HEK293 (cell line): ENCODE results near the gene ATP23.

Experiments
- CTCF ChIA-PET: fragments of 350-600 bp; formaldehyde crosslinking; extraction: SDS; loops from one replicate; lab custom pipeline; 2021; ENCODE audit warnings: antibody characterized with exemption; lab: Yijun Ruan, JAX
- POLR2A ChIA-PET: fragments of 300-600 bp; formaldehyde crosslinking; extraction: SDS; loops from one replicate; lab custom pipeline; 2020; ENCODE audit warnings: antibody characterized with exemption, inconsistent platforms; lab: Yijun Ruan, JAX
- H3K27ac ChIP-seq: fragments of 200-500 bp; sonication (Bioruptor generic); 2 replicates; pipeline ENCODE4 v1.5.1; 2014; ENCODE audit warnings: low read depth, low read length, control low read depth, inconsistent platforms; ENCODE audit errors: extremely low read depth
- H3K36me3 ChIP-seq, 2 experiments: fragments of 200-500 bp in 1 of 2; sonication (Bioruptor generic) in 1 of 2; 1 replicate in 1 of 2; 2 replicates in 1 of 2; pipeline ENCODE4 v1.5.1; 2014 to 2017; ENCODE audit warnings: inconsistent platforms in 2 of 2, low read length in 2 of 2; ENCODE audit not compliant: control insufficient read depth in 2 of 2, insufficient read depth in 1 of 2
- H3K4me1 ChIP-seq: fragments of 200-500 bp; sonication (Bioruptor generic); 2 replicates; pipeline ENCODE4 v1.5.1; 2014; ENCODE audit warnings: mild to moderate bottlenecking, low read length, inconsistent platforms; ENCODE audit not compliant: control insufficient read depth, insufficient read depth
- H3K4me3 ChIP-seq: 2 replicates; pipeline ENCODE4 v1.5.1; 2011; ENCODE audit warnings: low read depth, mild to moderate bottlenecking, control low read depth, low read length, moderate library complexity
- H3K9me3 ChIP-seq: fragments of 200-500 bp; sonication (Bioruptor generic); 2 replicates; pipeline ENCODE4 v1.5.1; 2014; ENCODE audit warnings: low read depth, low read length, inconsistent platforms; ENCODE audit not compliant: control insufficient read depth, insufficient read depth
- KLF10 ChIP-seq: fragments of 450-650 bp; IDR thresholded peaks from 2 replicates; pipeline ENCODE4 v1.5.1; 2018; ENCODE audit warnings: missing biosample characterization, mild to moderate bottlenecking, missing genetic modification characterization
- KLF16 ChIP-seq: fragments of 450-650 bp; formaldehyde crosslinking; IDR thresholded peaks from 2 replicates; pipeline ENCODE4 v1.5.1; 2017; ENCODE audit warnings: missing biosample characterization, missing genetic modification characterization
- KLF8 ChIP-seq: fragments of 450-650 bp; formaldehyde crosslinking; IDR thresholded peaks from 2 replicates; pipeline ENCODE4 v1.5.1; 2016; ENCODE audit warnings: missing biosample characterization, missing genetic modification characterization
- OVOL3 ChIP-seq: fragments of 450-650 bp; formaldehyde crosslinking; IDR thresholded peaks from 2 replicates; pipeline ENCODE4 v1.5.1; 2016; ENCODE audit warnings: missing biosample characterization, missing genetic modification characterization
- PRDM1 ChIP-seq: fragments of 450-650 bp; formaldehyde crosslinking; IDR thresholded peaks from 2 replicates; pipeline ENCODE4; 2016; ENCODE audit warnings: missing biosample characterization, missing genetic modification characterization
- REPIN1 ChIP-seq: fragments of 450-650 bp; formaldehyde crosslinking; IDR thresholded peaks from 2 replicates; pipeline ENCODE4 v1.5.1; 2017; ENCODE audit warnings: missing biosample characterization, missing genetic modification characterization, low read depth
- SETDB1 ChIP-seq: IDR thresholded peaks from one replicate; pipeline ENCODE4 v1.6.1; 2017; ENCODE audit warnings: mild to moderate bottlenecking, low read length, moderate library complexity, mixed read lengths; ENCODE audit not compliant: insufficient read length
- SP3 ChIP-seq: fragments of 450-650 bp; formaldehyde crosslinking; IDR thresholded peaks from 2 replicates; pipeline ENCODE4 v1.5.1; 2016; ENCODE audit warnings: missing biosample characterization, missing genetic modification characterization
- ZBTB1 ChIP-seq: fragments of 450-650 bp; formaldehyde crosslinking; IDR thresholded peaks from 2 replicates; pipeline ENCODE4 v1.5.1; 2016; ENCODE audit warnings: missing biosample characterization, missing genetic modification characterization
- ZEB2 ChIP-seq: fragments of 450-650 bp; formaldehyde crosslinking; IDR thresholded peaks from 2 replicates; pipeline ENCODE4 v1.5.1; 2016; ENCODE audit warnings: missing biosample characterization, missing genetic modification characterization
- ZNF175 ChIP-seq: fragments of 450-650 bp; formaldehyde crosslinking; IDR thresholded peaks from 2 replicates; pipeline ENCODE4 v1.5.1; 2016; ENCODE audit warnings: missing biosample characterization, missing genetic modification characterization
- ZNF19 ChIP-seq: fragments of 450-650 bp; formaldehyde crosslinking; IDR thresholded peaks from 2 replicates; pipeline ENCODE4; 2016; ENCODE audit warnings: missing biosample characterization, missing genetic modification characterization, low read depth
- ZNF266 ChIP-seq: fragments of 450-650 bp; formaldehyde crosslinking; IDR thresholded peaks from 2 replicates; pipeline ENCODE4 v1.5.1; 2016; ENCODE audit warnings: missing biosample characterization, missing genetic modification characterization, low read depth
- ZNF302 ChIP-seq: fragments of 450-650 bp; formaldehyde crosslinking; IDR thresholded peaks from 2 replicates; pipeline ENCODE4 v1.5.1; 2016; ENCODE audit warnings: missing biosample characterization, missing genetic modification characterization, low read depth
- ZNF324 ChIP-seq: fragments of 450-650 bp; formaldehyde crosslinking; IDR thresholded peaks from 2 replicates; pipeline ENCODE4 v1.5.1; 2016; ENCODE audit warnings: missing biosample characterization, missing genetic modification characterization
- ZNF341 ChIP-seq: fragments of 450-650 bp; formaldehyde crosslinking; IDR thresholded peaks from 2 replicates; pipeline ENCODE4; 2016; ENCODE audit warnings: low read depth, missing biosample characterization, missing genetic modification characterization
- ZNF366 ChIP-seq: fragments of 450-650 bp; formaldehyde crosslinking; conservative IDR thresholded peaks from 2 replicates; pipeline ENCODE4 v1.5.1; 2016; ENCODE audit warnings: missing biosample characterization, missing genetic modification characterization
- ZNF530 ChIP-seq: fragments of 450-650 bp; formaldehyde crosslinking; IDR thresholded peaks from 2 replicates; pipeline ENCODE4 v1.5.1; 2016; ENCODE audit warnings: low read depth, missing biosample characterization, missing genetic modification characterization
- ZNF549 ChIP-seq: fragments of 450-650 bp; IDR thresholded peaks from 2 replicates; pipeline ENCODE4 v1.5.1; 2018; ENCODE audit warnings: missing biosample characterization, missing genetic modification characterization, mild to moderate bottlenecking, inconsistent platforms, moderate library complexity
- ZNF596 ChIP-seq: fragments of 450-650 bp; IDR thresholded peaks from 2 replicates; pipeline ENCODE4 v1.5.0; 2018; ENCODE audit warnings: missing biosample characterization, mild to moderate bottlenecking, missing genetic modification characterization, moderate library complexity
- ZNF654 ChIP-seq: fragments of 450-650 bp; formaldehyde crosslinking; IDR thresholded peaks from 2 replicates; pipeline ENCODE4 v1.5.1; 2016; ENCODE audit warnings: low read depth, missing biosample characterization, missing genetic modification characterization
- TF ChIP-seq, protein P1 (sequence below): fragments of 450-650 bp; formaldehyde crosslinking; IDR thresholded peaks from 2 replicates; pipeline ENCODE4 v1.5.1; 2016; ENCODE audit warnings: missing biosample characterization, missing genetic modification characterization
- TF ChIP-seq, protein P2 (sequence below): fragments of 450-650 bp; formaldehyde crosslinking; IDR thresholded peaks from 2 replicates; pipeline ENCODE4 v1.5.1; 2017; ENCODE audit warnings: missing biosample characterization, mild to moderate bottlenecking, missing genetic modification characterization, moderate library complexity
- TF ChIP-seq, protein P3 (sequence below): fragments of 450-650 bp; formaldehyde crosslinking; IDR thresholded peaks from 2 replicates; pipeline ENCODE4 v1.5.1; 2016; ENCODE audit warnings: missing biosample characterization, missing genetic modification characterization, borderline replicate concordance
- TF ChIP-seq, protein P4 (sequence below): fragments of 450-650 bp; formaldehyde crosslinking; IDR thresholded peaks from 2 replicates; pipeline ENCODE4 v1.5.1; 2016; ENCODE audit warnings: missing biosample characterization, missing genetic modification characterization

The ATP23 gene

DNA sequence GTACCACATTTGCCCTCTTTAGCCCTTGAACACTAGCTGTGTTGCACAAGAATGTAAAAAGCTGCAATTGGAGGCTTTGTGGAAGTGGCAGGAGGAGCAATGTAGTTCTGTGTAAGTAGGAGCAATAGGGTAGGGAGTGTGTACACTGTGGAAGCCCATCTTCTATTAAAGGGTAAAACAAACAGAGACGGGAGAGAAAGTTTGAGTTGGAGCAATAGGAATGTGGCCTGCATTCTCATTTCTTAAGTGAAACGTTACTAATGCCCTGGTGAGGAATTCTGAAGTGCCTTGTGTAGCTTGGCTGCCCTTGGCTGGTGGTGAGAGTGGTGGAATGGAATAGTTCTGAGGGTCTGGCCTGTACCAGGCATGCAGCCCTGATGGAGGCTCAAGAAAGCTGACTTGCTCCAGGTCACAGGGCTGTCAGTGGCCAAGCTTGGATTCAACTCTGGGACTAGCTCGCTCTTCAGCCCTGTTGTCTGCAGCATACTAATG, 38.8 kb upstream of the ATP23 start (continued):
- TF ChIP-seq, protein P1, sequence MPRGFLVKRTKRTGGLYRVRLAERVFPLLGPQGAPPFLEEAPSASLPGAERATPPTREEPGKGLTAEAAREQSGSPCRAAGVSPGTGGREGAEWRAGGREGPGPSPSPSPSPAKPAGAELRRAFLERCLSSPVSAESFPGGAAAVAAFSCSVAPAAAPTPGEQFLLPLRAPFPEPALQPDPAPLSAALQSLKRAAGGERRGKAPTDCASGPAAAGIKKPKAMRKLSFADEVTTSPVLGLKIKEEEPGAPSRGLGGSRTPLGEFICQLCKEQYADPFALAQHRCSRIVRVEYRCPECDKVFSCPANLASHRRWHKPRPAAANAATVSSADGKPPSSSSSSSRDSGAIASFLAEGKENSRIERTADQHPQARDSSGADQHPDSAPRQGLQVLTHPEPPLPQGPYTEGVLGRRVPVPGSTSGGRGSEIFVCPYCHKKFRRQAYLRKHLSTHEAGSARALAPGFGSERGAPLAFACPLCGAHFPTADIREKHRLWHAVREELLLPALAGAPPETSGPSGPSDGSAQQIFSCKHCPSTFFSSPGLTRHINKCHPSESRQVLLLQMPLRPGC (tag by site-specific recombination) = no peak
- TF ChIP-seq, protein P2, sequence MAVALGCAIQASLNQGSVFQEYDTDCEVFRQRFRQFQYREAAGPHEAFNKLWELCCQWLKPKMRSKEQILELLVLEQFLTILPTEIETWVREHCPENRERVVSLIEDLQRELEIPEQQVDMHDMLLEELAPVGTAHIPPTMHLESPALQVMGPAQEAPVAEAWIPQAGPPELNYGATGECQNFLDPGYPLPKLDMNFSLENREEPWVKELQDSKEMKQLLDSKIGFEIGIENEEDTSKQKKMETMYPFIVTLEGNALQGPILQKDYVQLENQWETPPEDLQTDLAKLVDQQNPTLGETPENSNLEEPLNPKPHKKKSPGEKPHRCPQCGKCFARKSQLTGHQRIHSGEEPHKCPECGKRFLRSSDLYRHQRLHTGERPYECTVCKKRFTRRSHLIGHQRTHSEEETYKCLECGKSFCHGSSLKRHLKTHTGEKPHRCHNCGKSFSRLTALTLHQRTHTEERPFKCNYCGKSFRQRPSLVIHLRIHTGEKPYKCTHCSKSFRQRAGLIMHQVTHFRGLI = no peak
- TF ChIP-seq OVOL3 (tag by site-specific recombination) (no peak), ZNF366 (no peak), ZNF19 (tag by site-specific recombination) (no peak)

DNA sequence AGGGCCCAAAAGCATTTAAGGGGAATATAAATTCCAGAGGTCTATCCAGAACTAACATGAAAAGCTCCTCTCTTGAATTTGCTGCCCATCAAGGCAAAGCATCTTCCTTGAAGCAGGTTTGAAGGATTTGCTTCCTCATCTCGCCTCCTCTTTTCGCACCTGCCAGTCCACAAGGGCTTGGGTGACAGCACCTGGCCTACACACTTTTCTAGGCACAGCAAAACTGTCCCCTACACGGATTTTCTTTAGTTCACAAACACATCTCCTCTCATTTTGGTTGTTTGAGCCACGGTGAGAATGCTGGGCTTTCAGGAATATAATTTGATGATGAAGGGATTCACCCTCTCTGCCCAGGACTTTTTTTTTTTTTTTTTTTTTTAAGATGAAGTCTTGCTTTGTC, 36.9 kb upstream of the ATP23 start:
- no peak overlapping the region for H3K4me3 ChIP-seq
- POLR2A ChIA-PET = interaction anchor here (0.6 to 0.7 kb wide), 3 partner anchors 36 to 266 kb away, joined by 4 to 9 read pairs (median 4); no protein-coding TSS in a partner anchor
- TF ChIP-seq ZEB2 (tag by site-specific recombination) = no peak
- no peak for TF ChIP-seq SETDB1
- no peak for TF ChIP-seq ZNF530 (tag by site-specific recombination)
- no peak for TF ChIP-seq ZNF341 (tag by site-specific recombination)
- TF ChIP-seq KLF10 (tag by site-specific recombination) = no peak
- TF ChIP-seq, protein P3, sequence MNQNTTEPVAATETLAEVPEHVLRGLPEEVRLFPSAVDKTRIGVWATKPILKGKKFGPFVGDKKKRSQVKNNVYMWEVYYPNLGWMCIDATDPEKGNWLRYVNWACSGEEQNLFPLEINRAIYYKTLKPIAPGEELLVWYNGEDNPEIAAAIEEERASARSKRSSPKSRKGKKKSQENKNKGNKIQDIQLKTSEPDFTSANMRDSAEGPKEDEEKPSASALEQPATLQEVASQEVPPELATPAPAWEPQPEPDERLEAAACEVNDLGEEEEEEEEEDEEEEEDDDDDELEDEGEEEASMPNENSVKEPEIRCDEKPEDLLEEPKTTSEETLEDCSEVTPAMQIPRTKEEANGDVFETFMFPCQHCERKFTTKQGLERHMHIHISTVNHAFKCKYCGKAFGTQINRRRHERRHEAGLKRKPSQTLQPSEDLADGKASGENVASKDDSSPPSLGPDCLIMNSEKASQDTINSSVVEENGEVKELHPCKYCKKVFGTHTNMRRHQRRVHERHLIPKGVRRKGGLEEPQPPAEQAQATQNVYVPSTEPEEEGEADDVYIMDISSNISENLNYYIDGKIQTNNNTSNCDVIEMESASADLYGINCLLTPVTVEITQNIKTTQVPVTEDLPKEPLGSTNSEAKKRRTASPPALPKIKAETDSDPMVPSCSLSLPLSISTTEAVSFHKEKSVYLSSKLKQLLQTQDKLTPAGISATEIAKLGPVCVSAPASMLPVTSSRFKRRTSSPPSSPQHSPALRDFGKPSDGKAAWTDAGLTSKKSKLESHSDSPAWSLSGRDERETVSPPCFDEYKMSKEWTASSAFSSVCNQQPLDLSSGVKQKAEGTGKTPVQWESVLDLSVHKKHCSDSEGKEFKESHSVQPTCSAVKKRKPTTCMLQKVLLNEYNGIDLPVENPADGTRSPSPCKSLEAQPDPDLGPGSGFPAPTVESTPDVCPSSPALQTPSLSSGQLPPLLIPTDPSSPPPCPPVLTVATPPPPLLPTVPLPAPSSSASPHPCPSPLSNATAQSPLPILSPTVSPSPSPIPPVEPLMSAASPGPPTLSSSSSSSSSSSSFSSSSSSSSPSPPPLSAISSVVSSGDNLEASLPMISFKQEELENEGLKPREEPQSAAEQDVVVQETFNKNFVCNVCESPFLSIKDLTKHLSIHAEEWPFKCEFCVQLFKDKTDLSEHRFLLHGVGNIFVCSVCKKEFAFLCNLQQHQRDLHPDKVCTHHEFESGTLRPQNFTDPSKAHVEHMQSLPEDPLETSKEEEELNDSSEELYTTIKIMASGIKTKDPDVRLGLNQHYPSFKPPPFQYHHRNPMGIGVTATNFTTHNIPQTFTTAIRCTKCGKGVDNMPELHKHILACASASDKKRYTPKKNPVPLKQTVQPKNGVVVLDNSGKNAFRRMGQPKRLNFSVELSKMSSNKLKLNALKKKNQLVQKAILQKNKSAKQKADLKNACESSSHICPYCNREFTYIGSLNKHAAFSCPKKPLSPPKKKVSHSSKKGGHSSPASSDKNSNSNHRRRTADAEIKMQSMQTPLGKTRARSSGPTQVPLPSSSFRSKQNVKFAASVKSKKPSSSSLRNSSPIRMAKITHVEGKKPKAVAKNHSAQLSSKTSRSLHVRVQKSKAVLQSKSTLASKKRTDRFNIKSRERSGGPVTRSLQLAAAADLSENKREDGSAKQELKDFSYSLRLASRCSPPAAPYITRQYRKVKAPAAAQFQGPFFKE (tag by site-specific recombination) = no peak
- TF ChIP-seq ZNF302 (tag by site-specific recombination) = no peak
- no peak for TF ChIP-seq ZNF266 (tag by site-specific recombination)
- TF ChIP-seq, protein P4, sequence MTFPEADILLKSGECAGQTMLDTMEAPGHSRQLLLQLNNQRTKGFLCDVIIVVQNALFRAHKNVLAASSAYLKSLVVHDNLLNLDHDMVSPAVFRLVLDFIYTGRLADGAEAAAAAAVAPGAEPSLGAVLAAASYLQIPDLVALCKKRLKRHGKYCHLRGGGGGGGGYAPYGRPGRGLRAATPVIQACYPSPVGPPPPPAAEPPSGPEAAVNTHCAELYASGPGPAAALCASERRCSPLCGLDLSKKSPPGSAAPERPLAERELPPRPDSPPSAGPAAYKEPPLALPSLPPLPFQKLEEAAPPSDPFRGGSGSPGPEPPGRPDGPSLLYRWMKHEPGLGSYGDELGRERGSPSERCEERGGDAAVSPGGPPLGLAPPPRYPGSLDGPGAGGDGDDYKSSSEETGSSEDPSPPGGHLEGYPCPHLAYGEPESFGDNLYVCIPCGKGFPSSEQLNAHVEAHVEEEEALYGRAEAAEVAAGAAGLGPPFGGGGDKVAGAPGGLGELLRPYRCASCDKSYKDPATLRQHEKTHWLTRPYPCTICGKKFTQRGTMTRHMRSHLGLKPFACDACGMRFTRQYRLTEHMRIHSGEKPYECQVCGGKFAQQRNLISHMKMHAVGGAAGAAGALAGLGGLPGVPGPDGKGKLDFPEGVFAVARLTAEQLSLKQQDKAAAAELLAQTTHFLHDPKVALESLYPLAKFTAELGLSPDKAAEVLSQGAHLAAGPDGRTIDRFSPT = no peak
- TF ChIP-seq REPIN1 (tag by site-specific recombination) = no peak
- TF ChIP-seq KLF16 (tag by site-specific recombination) = no peak
- TF ChIP-seq ZNF596 (tag by site-specific recombination) = no peak
- no peak for TF ChIP-seq ZNF175 (tag by site-specific recombination)
- TF ChIP-seq ZNF654 (tag by site-specific recombination) = no peak
- TF ChIP-seq ZBTB1 (tag by site-specific recombination) = no peak
- TF ChIP-seq SP3 (tag by site-specific recombination) = no peak
- TF ChIP-seq ZNF324 (tag by site-specific recombination) = no peak
- TF ChIP-seq PRDM1 (tag by site-specific recombination) = no peak
- TF ChIP-seq KLF8 = no peak
- no peak for TF ChIP-seq ZNF549 (tag by site-specific recombination)
- no peaks in the 10 kb centered on the region for H3K4me1 ChIP-seq
- no peak overlapping the region for H3K27ac ChIP-seq
- no peaks in the 10 kb centered on the region for H3K9me3 ChIP-seq
- H3K36me3 ChIP-seq = no peaks in the 10 kb centered on the region
- CTCF ChIA-PET = interaction anchor here (0.6 to 7.6 kb wide), 23 partner anchors 9 to 944 kb away, joined by 3 to 120 read pairs (median 5); no protein-coding TSS in a partner anchor
